K562 treated with DMSO at 1 percent for 48 hours (cell line): ENCODE results near the gene SURF6. TPM values are rescaled to one million over a fixed set of nuclear protein-coding genes. Genes with fewer than 3 reads are reported as not detected.

Experiments
- total RNA-seq: library from RNA; unstranded; fragments of 300-600 nt; gene quantifications from 2 replicates; pipeline ENCODE4 v1.2.3, GENCODE V29; 2022; ENCODE audit warnings: low replicate concordance; ENCODE audit errors: extremely low read depth

The SURF6 gene
- not detected in 2 replicates for total RNA-seq

DNA sequence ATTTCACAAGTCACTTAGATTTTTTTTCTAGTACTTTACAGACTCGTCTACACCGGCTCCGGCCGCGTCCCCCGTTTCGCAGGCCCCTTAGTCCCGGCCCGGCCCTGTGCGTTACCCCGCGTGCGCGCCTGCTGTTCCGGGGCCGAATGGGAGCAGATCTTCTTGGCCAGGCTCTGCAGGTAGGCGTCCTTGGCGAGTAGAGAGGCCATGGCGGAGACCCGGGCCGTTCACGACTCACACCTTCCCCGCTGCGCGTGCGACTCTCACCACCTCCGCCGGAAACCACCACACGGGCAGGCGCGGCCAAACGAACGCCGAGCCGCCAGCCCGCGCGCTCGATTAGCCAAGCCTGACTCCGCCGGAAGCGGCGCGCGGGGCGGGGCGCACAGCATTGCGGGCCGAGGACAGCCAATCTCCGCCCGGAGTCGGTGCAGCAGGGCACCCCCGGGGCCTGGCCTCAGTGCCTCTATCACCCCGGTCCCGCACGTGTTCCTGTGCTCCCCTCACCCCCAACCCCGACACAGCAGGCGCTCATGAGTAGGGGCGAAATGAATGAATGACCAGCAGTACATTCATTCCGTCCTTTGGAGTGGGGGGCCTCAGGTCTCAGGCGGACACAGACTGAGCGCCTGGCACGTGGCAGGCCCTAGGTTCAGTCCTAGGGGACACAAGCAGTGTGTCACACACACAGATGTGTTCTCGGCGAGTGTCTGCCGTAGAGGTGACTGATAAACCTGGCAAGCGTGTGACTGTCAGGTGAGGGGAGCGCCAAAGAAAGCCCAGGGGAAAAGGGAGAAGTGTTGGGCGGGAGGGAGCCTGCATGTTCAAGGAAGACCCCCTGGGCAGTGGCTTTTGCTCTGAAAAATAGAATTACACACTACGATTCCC is at the start of gene SURF6:
TSS of gene SURF6 (minus strand) at position 265 of the 888 bp plus-strand sequence. CDS start at position 209, 56 bp downstream.

DNA sequence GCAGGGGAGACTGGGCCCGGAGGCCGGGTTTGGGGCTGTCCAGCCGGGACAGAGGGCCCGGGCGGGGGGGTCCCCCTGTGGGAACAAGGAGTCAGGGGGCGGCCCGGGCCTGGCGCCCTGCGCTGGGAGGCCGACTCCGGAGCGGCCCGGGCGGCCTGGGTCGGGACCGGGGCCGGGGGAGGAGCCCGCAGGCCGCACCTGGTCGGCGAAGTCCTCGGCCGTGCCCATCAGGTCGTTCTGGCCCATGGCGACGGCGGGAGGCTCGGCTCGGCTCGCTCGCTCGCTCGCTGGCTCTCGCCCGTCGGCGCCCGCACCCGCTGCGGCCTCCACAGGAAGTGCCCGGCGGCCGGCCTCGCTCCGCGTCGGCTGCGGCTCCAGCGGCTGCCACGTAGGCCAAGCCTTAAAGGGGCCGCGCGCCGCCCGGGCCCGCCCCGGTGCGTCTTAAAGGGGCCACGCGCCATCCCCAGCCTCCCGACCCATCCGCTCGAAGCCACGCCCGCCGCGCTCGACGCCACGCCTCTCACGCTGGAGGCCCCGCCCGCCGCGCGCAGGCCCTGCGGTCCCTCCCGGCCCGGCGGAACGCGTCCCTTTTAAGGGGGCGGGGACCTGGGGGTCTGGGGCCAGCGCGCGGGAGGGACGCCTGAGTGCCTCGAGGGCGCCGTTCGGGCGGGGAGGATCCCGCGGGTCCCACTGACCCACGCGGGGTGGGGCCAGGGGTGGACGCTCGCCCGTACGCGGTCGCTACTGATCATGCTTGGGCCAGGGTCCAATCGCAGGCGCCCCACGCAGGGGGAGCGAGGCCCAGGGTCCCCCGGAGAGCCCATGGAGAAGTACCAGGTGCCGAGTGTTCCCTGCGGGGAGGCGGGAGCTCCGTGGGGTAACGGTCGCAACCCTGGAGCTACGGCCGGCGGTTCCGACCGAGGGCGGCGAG is 40.0 kb upstream of the SURF6 start, which contains the start of the genes STKLD1 and SURF4:
TSS of gene STKLD1 (plus strand) at position 643 of the 931 bp plus-strand sequence. CDS start at position 751, 108 bp downstream.
TSS of gene SURF4 (minus strand) at position 337 of the 931 bp plus-strand sequence. CDS start at position 246, 91 bp downstream.

DNA sequence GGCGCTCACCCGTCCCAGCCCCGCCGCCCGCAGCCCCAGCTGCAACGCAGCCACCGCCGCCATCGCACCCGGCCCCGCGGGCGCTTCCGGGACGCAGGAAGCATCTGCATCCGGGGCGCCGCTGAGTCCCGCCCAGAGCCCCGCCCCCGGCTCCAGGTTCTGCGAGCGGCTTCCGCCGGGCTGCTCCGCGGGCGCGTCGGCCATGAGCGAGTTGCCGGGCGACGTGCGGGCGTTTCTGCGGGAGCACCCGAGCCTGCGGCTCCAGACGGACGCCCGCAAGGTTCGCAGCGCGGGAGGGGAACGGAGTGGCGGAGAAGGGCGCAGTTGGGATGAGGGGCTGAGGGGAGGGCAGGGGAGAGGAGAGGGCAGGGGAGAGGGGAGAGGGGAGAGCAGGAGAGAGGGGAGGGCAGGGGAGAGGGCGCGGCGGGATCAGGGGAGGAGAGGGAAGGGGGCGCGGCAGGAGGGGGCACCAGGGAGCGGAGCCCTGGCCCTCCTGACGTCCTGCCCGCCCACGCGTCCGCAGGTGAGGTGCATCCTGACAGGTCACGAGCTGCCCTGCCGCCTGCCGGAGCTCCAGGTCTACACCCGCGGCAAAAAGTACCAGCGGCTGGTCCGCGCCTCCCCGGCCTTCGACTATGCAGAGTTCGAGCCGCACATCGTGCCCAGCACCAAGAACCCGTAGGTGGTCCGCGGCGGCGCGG is 20.6 kb upstream of the SURF6 start, which contains the start of the genes SURF1 and SURF2:
TSS of gene SURF1 (minus strand) at position 97 of the 701 bp plus-strand sequence. CDS start at position 63, 34 bp downstream.
TSS of gene SURF2 (plus strand) at position 160 of the 701 bp plus-strand sequence. CDS start at position 203, 43 bp downstream.

DNA sequence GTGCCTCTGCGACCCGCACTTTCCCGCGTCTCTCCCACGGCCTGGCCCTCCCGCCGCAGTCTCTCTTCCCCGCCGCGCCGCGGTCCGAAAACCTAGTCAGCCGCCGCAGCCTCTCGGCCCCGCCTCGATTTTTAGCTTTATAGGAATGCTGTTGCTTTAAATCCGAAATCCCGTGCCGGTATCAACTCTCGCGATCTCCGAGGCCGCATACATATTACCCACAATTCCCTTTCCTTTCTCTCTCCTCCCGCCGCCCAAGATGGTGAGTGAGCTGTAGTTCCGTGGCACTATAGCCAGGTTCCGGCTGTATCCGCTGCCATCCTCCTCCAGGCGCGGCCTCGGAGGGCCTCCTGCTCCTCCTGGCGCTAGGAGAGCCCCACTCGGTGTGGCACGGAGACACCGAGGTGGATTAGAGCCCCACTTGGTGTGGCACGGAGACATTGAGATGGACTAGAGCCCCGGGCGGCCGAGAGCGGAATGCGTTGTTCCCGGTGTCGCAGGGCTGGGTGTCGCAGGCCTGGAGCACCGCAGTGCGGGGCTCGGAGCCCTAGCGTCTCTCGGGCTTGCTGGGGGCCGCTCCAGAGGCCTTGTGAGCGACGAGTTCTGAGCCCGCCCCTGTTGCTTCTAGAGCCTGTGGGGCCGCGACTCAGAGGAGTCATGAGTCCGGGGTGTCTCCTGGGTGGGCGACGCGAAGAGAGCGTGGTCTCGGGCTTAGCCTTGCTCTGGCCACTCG is 12.2 kb upstream of the SURF6 start, which contains the start of the genes MED22 and RPL7A:
TSS of gene MED22 (minus strand) at position 147 of the 733 bp plus-strand sequence. CDS start 1,469 bp downstream, outside the sequence.
TSS of gene RPL7A (plus strand) at position 234 of the 733 bp plus-strand sequence. CDS start at position 260, 26 bp downstream.

Other genes with a start within 250 kb of the SURF6 start
- not detected in 2 replicates for gene RALGDS, start 214.9 kb downstream of the SURF6 start, total RNA-seq
- gene GBGT1, start 172.3 kb downstream of the SURF6 start, total RNA-seq, result not detected in 2 replicates
- not detected in 2 replicates for gene OBP2B, start 126.9 kb downstream of the SURF6 start, total RNA-seq
- not detected in 2 replicates for gene ABO, start 61.0 kb downstream of the SURF6 start, total RNA-seq
- gene MED22, start 11.9 kb upstream of the SURF6 start, total RNA-seq, result not detected in 2 replicates
- 3,158 and 3,735 TPM in 2 replicates for gene RPL7A, start 12.0 kb upstream of the SURF6 start, total RNA-seq
- not detected in 2 replicates for gene SURF1, start 20.3 kb upstream of the SURF6 start, total RNA-seq
- gene SURF2, start 20.4 kb upstream of the SURF6 start, total RNA-seq, result not detected in 2 replicates
- gene SURF4, start 39.9 kb upstream of the SURF6 start, total RNA-seq, result 175 TPM in 1 of 2 replicates, not detected in the other
- not detected in 2 replicates for gene STKLD1, start 40.2 kb upstream of the SURF6 start, total RNA-seq
- not detected in 2 replicates for gene REXO4, start 81.8 kb upstream of the SURF6 start, total RNA-seq
- gene ADAMTS13, start 86.2 kb upstream of the SURF6 start, total RNA-seq, result not detected in 2 replicates
- not detected in 2 replicates for gene CACFD1, start 123.8 kb upstream of the SURF6 start, total RNA-seq
- not detected in 2 replicates for gene SLC2A6, start 142.9 kb upstream of the SURF6 start, total RNA-seq
- gene MYMK, start 188.8 kb upstream of the SURF6 start, total RNA-seq, result not detected in 2 replicates
- gene ADAMTSL2, start 198.5 kb upstream of the SURF6 start, total RNA-seq, result not detected in 2 replicates